Activated naive CD4-positive, alpha-beta T cell treated with anti-CD3 and anti-CD28 coated beads for 36 hours (primary cell): ENCODE measurements around the gene GMFB. TPM values are rescaled to one million over a fixed set of nuclear protein-coding genes. Genes with fewer than 3 reads are reported as not detected.

Source experiments
- total RNA-seq, 2 experiments: library from RNA; stranded (reverse); gene quantifications; one replicate each; pipeline ENCODE4 v1.2.3, GENCODE V29; 2021

Gene GMFB
- total RNA-seq, 2 experiments from 2014 or later: 29.5 to 33.4 TPM

Other genes starting within 250 kb of the GMFB start
- gene CDKN3, start 92.0 kb downstream of the GMFB start, total RNA-seq: 100 to 1,000 TPM in 1 of 2 experiments, 10 to 100 TPM in 1; 96.5 to 101 TPM
- gene CNIH1, start 47.6 kb downstream of the GMFB start, total RNA-seq: 10 to 100 TPM; 68.1 to 78.4 TPM
- 1 to 10 TPM; 9.2 to 9.7 TPM for gene CGRRF1, start 20.9 kb upstream of the GMFB start, total RNA-seq
- gene SAMD4A, start 78.1 kb upstream of the GMFB start, total RNA-seq: 1 to 10 TPM; 4.7 to 4.9 TPM